Glomerular visceral epithelial cell (primary cell): ENCODE data around the gene BRD9.
"Not testable (repeated sequence)": the region's sequence is repeated elsewhere in the genome, so short reads cannot be mapped to it uniquely, and the experiment has no call there.

Source experiments
- DNase-seq: peaks from one replicate; pipeline ENCODE4 v3.0.0-alpha.2; 2016; ENCODE audit errors: extremely low spot score

The BRD9 gene

GRCh38 chr5:844426-844825 lies 48.2 kb downstream of the BRD9 start:
- not testable (repeated sequence) for DNase-seq

GRCh38 chr5:843926-844325 lies 48.7 kb downstream of the BRD9 start:
- not testable (repeated sequence) for DNase-seq

GRCh38 chr5:843371-843770 lies 49.2 kb downstream of the BRD9 start:
- DNase-seq = not testable (repeated sequence)

- DNase-seq = not testable (repeated sequence)
Measured at GRCh38 chr5:842402-843221, 50.0 kb downstream of the BRD9 start.

GRCh38 chr5:841531-842401 lies 50.8 kb downstream of the BRD9 start:
- DNase-seq = not testable (repeated sequence)

GRCh38 chr5:840974-841435 lies 51.6 kb downstream of the BRD9 start:
- not testable (repeated sequence) for DNase-seq

- DNase-seq = not testable (repeated sequence)
Measured at GRCh38 chr5:840118-840973, 52.3 kb downstream of the BRD9 start.

GRCh38 chr5:838431-838851 lies 54.2 kb downstream of the BRD9 start:
- not testable (repeated sequence) for DNase-seq

GRCh38 chr5:837621-838121 lies 54.9 kb downstream of the BRD9 start:
- DNase-seq = not testable (repeated sequence)

GRCh38 chr5:835933-836612 lies 56.5 kb downstream of the BRD9 start:
- DNase-seq = not testable (repeated sequence)

- DNase-seq = not testable (repeated sequence)
Measured at GRCh38 chr5:834013-834412, 58.6 kb downstream of the BRD9 start.

- not testable (repeated sequence) for DNase-seq
Measured at GRCh38 chr5:828194-828593, 64.4 kb downstream of the BRD9 start.

GRCh38 chr5:825544-825943 lies 67.1 kb downstream of the BRD9 start:
- not testable (repeated sequence) for DNase-seq

GRCh38 chr5:821504-821903 lies 71.1 kb downstream of the BRD9 start:
- DNase-seq = no peak

- DNase-seq = no peak
Measured at GRCh38 chr5:820245-820644, 72.4 kb downstream of the BRD9 start.

- no peak for DNase-seq
Measured at GRCh38 chr5:819078-819477, 73.5 kb downstream of the BRD9 start.

GRCh38 chr5:816176-816575 lies 76.4 kb downstream of the BRD9 start:
- no peak for DNase-seq

GRCh38 chr5:815449-815848 lies 77.2 kb downstream of the BRD9 start:
- no peak for DNase-seq
